IPS DF 4.7 (cell line): Measurements from ENCODE around the gene TTC7B.
A peak's percentile ranks its signal among the peaks of the same experiment; 100 is the strongest.

Experiments used
- DNase-seq: peaks from one replicate; pipeline ENCODE4 v3.0.0-alpha.2; 2013; ENCODE audit warnings: low spot score; ENCODE audit errors: extremely low read depth

TTC7B gene

DNA sequence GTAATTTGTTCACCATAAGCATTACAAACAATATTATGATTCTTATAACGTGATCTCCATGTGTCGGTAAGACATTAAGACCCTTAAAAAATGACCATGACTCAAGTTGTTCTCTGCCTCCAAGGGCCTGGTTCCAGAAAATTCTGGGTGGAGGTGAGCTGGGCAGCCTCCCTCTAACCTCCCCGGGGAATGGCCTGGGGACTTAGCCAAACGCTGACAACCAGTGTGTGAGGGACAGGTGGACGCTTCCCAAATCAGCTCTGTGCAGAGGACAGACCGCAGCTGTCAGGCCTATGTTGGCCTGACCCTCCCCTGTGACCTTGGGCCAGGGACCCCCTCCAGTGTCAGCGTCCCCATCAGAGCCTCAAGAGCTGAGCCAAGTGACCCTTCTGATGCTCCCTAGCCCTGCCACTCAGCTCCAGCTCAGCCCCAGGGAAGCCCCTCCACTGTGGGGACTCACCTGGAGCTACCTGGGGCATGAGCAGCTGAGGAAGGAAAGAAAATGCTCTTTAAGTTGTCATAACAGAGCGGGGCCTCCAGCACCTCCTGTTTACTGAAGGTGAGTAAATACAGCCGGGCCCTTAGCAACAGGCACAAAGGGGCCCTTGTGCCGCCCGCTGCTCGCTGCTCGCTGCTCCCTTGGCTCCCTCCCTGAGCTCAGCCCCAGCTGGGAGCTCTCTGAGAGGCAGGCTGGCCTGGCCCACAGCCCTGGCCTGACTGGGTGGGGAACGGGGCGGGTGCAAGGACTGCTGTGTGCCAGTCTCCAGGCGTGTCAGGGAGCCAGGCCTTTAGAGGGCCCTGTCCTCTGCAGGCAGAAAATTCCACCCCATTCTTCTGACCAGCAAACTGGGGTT is 302.8 kb downstream of the TTC7B start:
- no peak for DNase-seq

DNA sequence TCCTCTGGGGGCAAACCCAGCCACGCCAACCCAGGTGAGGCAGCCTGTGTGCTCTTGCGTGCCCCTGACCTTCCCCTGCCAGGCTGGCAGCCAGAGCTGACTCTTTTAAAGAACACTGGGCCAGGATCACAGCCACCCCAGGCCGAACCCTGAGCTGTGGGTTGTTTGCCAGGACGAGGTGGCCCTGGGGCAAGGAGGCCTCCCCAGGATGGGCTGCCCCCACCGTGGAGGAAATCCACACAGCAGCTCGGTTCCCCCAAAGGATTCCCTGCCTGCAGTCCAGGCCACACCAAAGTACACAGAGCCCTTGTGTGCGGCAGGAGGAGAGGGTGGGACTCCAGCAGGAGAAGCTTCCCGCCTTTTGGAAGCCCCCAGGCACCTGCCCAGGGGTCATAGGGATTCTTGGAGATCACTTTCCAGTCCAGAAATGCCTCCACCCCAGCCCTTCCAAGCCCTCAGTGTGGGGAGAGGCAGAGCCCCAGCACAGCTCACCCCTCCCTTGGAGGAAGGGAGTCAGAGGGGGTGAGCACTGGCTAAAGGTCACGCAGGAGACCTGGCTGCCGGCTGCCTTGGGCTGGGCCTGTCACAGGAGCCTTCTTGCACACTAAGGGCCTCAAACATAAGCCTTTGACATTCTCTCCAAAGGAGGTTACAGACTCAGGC is 303.8 kb downstream of the TTC7B start:
- no peak for DNase-seq

DNA sequence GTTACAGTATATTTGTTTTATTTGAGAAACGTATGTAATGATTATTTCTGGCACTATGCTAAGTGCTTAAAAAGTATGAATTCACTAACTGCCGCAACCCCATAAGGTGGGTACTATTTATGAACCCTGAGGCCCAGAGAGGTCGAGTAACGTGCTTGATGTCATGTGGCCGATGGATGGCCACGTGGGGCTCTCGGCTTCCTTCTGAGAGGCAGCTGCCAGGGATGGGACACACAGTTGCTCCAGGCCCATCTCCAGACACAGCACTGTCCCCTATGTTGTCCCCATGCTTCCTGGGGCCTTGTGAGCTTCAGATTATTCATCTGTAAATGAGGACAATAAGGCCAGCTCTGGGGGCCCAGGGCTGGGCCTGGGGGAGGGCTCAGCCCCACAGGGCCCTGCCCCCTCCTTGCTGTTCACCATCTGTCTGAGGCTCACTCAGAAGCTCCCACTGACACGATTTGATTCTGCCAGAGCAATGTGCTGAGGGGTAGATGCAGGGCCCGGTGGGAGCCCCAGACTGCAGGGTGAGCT is 304.4 kb downstream of the TTC7B start:
- no peak for DNase-seq

DNA sequence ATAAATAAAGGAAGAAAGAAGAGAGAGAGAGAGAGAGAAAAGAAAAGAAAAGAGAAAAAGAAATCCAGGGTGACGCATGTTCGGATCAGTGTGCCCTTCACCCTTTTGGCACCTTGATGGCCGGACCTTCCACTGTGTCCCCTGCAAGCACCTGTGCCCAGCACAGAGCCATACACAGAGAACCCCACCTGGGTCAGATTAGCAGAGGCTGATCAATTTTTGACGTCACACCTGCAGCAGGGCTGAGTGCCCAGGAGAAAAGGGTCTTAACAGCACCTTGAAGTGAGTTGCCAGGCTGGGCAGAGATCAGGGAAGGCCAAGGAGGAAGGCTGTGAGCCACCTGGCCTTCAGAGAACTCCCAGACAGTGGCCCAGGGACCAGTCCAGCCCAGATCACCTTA is 305.0 kb downstream of the TTC7B start:
- DNase-seq, result no peak

DNA sequence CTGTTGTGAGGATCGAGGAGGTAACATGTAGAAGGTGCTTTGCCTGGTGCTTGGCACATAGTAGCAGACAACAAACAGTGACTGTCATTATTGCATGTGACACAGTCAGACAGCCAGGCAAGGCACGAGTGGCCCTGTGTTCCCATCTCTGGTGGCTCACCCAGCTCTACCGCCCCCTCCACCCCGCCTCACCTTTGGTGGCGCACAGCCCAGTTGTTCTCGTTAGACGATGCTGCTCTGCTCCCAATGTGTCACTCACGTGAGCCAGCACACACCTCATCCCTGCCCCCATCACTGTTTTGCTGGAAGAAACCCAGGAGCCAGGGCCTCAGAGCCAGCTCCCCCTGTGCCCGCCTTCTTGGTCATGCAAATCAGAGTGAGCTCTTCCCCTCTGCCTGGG is 306.1 kb downstream of the TTC7B start:
- no peak for DNase-seq

DNA sequence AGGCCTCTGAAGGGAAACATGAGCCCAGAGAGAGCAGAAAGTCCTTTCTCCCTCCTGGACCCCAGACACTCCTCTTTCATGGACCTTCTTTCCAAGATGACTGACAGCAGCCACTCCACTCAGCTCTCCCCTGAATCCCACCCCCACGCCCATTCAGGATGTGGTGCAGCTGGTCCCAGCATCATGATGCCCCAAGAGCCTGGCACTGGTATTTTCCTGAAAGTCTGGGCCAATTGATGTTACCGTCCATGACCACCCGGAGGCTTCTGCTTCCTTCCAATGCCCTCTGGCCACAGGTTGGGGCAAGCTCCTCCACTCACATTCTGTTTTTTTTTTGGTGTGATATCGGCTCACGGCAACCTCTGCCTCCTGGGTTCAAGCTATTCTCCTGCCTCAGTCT is 306.8 kb downstream of the TTC7B start:
- no peak for DNase-seq

DNA sequence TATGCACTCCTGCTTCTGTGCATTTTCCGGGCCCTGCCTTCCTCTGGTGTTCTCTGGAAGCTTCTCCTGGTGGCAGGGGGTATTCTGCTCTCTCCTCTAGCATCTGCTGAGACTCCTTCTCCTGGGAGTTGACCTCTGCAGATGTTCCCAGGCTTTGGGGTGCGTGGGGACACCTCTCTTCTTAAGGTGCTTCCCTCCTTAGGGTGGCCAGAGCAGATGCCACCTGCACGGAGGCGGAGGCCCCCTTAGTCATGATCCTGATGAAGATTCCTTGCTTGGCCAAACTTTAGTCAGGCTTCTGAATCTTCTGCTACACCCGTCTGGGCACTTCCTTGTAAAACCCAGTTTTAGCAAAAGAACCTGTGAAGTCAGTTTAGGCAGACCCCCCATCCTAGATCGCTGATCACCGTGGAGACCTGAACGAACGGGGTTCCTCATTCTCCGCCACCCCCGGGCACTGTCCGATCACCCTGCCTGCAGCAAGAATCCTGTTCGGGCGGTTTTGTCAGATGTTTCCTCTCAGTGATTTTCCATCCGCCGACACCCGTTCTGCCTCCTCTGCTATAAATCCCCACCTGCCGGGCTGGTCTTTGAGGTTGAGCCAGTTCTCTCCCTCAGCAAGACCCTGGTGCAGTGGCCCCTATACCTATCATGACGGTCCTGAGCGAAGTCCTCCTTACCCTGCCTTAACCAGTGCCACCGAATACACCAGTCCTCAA is 307.5 kb downstream of the TTC7B start:
- no peak for DNase-seq

DNA sequence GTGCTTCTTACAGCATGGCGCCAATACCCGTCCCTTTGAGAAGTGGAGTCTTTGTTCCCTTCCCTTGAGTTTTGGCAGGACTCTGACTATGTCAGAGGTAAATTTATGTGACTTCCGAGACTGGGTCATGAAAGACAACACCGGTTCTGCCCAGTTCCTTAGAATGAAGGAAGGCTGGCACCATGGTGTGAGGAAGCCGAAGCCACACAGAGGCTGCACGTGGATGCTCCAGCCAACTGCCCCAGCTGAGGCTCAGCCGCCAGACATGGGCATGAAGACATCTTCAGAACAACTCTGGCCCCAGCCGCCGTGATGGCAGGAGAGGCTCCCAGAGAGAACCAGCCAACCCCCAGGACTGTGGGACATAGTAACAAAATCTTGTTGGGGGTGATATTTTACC is 308.2 kb downstream of the TTC7B start:
- no peak for DNase-seq

DNA sequence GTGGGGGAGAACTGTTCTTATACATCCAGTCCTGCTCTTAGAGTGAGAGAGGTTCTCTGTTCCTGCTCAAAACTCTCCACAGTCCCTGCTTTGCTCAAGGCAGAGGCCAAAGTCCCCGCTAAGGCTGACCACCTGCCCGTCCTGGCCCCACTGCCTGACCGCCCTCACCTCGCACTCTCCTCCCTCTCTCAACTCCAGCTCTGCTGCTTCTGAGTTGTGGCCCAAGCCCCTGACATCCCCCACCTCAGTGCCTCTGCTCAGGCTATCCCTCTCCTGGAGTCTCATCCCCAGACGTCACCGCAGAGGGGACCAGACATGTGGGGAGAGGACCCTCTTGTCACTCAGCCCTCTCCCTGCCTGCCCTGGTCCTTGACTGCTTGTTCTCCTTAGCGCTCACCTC is 308.8 kb downstream of the TTC7B start:
- DNase-seq, result no peak

DNA sequence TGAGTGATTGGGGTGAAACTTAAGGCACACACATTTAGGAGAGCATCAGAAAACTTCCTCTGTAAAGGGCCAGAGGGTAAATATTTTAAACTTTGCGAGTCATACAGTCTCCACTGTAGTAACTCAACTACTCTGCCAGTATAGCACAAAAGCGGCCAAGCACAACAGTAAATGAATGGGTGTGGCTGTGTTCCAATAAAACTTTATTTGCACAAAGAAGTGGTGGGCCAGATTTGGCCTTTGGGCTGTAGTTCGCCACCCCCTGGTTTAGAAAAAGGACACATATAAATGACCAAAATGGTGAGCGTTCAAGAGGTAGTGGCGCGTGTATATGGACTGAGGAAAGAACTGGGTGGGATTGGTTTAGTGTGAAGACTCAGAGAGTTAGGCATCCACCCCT is 309.5 kb downstream of the TTC7B start:
- DNase-seq, result no peak

DNA sequence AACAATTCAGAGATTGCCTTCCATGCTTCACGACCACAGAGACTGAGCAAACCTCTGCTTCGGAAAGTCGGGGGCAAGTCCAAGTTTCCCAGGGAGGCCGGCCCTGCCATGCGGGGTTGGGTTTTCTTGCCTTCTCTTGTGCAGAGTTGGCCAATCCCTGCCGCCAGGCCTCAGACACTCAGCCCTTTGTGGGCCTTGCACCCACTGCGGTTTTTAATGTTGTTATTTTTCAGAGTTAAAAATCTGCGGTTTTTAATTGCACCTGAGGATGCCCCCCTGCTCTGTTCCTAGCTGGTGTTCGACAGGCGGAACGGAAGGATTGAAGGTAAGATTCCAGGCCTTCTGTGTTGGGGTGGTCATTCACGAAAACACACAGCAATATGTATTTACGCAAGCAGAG is 310.7 kb downstream of the TTC7B start:
- DNase-seq, result no peak

DNA sequence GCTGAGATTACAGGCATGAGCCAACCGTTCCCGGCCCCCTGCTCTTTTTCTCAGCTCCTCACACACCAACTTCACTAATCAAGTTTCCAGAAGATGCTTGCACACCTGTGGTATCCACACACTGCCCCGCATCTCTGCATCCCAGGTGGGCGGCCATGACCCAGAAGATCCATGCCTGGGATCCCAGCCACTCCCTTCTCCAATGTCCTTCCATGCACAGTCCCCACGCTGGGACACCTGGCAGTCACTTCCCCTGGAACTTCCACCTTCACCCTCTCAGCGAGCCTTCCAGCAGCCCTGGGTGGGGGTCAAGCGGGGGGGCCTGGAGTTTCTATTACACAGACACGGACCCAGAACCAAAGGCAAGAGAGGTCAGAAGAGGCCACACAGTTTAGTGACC is 311.6 kb downstream of the TTC7B start:
- no peak for DNase-seq

DNA sequence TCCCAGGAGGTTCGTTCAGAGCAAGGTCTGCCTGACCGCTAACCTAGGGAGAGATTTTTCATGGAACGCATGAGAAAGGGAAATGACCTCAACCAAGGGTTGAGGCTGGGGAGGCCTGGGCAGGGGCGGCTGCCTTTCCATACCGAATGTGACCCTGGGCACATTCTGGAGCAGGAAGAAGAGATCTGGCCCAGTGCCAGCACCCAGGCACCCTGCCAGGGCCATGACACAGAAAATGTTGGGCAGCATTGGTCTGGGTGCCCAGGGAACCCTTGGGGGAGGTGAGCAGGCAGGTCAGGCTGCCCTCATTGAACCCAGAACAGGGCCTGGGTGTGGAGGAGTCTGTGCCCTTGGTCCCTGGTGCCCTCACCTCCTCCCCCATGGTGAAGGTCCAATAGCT is 312.6 kb downstream of the TTC7B start:
- no peak for DNase-seq

DNA sequence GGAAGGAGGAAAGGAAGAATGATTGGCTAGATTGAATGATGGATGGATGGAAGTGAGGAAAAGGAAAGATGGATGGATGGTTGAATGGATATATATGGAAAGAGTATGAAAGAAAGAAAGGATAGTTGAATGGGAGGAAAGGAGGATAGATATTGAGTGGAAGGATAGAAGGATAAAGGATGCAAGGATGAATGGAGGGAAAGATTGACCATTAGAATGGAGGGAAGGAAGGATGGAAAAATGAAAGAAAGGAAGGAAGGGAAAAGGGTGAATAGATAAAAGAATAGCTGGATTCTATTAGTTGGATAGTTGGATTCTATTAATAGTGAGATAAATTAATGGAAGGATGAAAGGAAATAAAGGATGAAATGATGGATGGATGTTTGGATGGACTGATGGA is 313.5 kb downstream of the TTC7B start:
- DNase-seq, result no peak

DNA sequence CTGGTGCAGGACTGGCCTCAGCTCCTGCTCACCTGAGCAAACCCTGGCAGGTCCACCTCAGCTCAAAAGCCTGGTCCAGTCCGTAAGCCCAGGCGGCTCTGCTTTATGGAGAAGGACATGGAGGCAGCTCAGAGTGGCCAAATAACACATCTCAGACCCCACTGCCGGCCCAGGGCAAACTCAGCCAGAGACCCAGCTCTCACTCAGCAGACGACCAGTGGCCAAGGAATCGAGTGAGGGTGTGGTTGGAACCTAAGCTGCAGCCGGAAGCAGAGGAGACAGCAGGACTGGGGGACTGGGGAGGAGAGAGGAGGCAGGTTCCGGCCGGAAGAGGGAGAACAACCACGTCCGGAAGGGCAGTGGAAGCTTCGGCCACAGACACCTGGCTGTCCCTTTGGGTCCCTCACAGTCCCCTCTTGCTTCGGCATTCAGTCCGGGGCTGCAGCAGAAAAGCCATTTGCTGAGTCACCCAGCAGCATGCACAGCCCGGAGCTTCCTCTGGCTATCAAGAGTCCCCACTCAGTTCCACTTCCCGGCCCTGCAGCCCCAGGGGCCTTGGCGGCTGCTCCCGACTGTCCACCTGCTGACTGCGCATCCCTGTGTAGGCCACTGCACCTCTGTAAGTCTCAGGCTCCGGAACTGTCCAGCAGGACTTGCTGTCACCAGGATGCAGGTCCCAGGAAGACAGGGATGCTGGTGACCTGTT is 315.4 kb downstream of the TTC7B start:
- no peak for DNase-seq

DNA sequence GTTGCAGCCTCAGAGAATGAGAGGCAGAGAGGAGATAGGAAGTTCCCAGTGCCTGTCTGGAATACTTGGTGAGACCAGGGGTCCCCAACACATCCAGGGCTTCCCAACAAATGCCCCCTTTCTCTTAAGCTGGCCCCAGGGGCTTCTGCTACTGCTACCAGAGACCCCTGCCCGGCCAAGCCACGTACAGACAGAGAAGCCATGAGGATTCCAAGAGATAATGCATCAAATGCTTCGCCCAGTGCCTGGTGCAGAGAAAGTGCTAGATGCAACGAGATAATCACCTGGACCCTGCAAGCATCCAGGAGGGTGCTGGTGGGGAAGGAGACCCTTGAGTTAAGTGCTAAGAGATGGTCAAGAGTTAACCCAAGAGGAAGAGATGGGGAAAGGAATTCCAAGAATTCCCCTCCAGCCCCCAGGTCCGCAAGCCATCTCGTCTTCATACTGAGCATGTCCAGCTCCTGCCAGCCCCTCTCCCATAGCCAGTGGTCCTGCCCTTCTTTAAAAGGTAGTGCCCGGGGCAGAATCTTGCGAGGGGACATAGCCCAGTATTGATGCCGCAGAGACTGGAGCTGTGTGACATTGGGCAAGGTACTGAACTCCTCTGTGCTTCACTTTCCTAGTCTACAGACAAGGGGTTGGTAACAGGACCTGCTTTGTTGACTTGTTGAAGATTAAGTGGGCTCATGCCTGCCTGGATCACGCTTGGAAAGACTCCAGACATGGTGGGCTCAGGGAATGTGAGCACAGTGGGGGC is 316.1 kb downstream of the TTC7B start:
- DNase-seq, result no peak

DNA sequence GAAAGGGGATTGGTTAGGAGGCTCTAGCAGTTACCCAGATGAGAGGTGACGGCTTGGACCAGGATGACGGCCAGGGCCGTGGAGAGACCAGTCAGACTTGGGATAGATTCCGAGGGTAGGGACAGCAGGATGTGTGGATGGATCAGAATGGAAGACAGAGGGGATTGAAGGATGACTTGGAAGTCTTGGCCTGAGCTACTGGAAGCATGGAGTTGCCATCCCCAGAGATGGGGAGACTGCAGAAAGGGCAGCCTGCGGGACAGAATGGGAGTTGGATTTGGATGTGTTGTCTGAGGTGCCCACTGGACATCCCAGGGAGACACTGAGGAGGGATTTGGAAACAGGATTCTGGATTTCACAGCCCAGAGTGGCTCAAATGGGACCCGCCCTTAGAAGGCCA is 317.1 kb downstream of the TTC7B start:
- no peak for DNase-seq

DNA sequence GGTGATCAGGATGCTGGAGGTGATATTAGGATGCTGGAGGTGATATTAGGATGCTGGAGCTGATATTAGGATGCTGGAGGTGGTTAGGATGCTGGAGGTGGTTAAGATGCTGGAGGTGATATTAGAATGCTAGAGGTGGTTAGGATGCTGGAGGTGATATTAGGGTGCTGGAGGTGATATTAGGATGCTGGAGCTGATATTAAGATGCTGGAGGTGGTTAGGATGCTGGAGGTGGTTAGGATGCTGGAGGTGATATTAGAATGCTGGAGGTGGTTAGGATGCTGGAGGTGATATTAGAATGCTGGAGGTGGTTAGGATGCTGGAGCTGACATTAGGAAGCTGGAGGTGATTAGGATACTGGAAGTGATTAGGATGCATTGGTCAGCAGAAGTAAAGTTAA is 318.0 kb downstream of the TTC7B start:
- DNase-seq, result no peak

DNA sequence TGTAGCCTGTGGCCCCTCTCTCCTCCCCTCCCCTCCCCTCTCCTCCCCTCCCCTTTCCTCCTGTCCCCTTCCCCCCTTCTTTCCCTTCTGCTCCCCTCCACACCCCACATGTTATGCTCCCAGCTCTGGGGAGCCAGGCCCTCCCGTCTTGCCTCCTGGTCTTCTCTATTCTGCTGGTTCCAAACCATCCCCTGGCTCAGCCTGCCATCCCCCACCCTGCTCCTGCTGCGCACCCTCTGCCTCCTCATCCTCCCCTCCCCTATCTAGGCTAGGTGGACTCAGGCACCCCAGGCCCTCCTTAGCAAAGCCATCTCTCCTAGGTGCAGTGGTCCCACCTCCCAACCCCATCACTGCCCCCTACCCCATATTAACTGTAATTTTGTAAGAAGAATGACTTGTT is 319.9 kb downstream of the TTC7B start:
- DNase-seq, result no peak

DNA sequence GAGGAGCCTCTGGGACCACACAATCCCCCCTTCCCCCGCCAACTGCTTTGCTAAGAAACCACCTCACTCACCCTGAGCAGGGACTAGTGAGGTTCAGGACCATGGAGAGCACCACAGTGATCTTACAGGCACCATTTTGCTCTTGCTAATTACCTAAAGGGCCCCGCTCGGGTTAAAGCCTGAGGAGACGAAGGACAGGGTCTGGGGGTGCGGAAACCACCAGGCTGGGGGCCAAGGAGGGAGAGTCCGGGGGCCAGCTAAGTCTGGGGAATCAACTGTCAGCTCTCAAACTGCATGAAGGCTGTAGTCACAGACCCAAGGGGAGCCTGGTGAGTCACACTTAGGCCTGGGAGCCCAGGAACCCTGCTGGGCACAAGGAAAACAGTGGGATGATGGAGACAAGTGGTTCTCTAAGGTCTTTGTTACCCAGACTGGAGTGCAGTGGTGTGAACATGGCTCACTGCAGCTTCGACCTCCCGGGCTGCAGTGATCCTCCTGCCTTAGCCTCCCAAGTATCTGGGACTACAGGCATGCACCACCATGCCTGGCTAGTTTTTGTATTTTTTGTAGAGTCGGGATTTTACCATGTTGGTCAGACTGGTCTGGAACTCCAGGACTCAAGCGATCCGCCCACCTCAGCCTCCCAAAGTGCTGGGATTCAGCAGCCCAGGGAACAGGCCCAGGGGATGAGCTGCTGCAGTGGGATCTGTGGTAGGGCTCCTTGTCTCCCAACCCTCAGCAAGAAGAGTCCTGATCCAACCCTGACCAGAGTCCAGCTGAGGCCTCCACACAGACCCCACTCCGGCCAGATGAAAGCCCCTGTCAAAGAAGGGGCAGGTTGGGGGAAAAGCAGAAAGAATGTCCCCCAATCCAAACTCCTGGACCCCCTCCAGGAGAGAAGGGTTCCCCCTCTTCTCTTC is 320.6 kb downstream of the TTC7B start:
- peak; percentile 68 for DNase-seq
